Measurements from ENCODE around the gene ERMARD. TPM values are rescaled to one million over a fixed set of nuclear protein-coding genes. Genes with fewer than 3 reads are reported as not detected.

The ERMARD gene
- total and polyA plus RNA-seq, 4 donors: 27.2 to 44.9 (median 35.0) TPM

DNA sequence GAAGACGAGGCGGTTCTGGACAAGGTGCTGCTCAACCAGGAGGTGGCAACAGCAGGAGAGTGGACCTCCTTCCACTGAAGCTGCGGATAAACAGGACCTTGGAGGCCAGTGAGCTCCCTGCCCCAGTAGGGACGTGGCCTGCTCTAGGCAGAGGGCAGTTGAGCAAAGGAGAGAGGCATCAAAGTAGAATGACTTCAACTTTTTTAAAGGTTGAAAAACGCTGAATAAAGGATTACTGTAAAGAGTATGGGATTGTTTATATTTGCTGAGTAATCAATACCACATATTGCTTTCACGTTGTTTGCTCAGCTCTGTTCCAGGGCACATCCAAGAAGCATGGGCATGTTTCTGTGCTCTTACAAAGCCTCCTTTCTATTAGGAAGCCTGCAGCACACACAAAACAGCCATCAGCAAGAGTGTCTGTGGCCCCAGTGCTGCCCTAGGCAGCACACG is 48.1 kb downstream of the ERMARD start:
- peak in 2 of 6 donors; percentile 37 to 48 for DNase-seq (ENCODE audit: low read depth in 4 of 6, low spot score in 6 of 6)
- Histone ChIP-seq H3K9me3 (ENCODE audit: control insufficient read depth, insufficient read depth, low read length) (no peaks in the 10 kb centered on the region), H3K27ac (ENCODE audit: low read depth, low read length) (no peak overlapping the region), H3K27me3 (ENCODE audit: control insufficient read depth, insufficient read depth, low read length) (no peaks in the 10 kb centered on the region), H3K4me3 (ENCODE audit: low read depth, low read length) (no peak overlapping the region), H3K4me1 (ENCODE audit: control insufficient read depth, insufficient read depth, low read length) (peaks cover 24% of the 10 kb centered on the region), H3K36me3 (ENCODE audit: control insufficient read depth, insufficient read depth, low read length) (peaks cover 12% of the 10 kb centered on the region)
- 66% methylated on average over 4 of the region's 7 CpGs for WGBS (ENCODE audit: insufficient coverage)

GRCh38 chr6:169800116-169800667 is 48.8 kb downstream of the ERMARD start:
- Histone ChIP-seq H3K36me3 (ENCODE audit: control insufficient read depth, insufficient read depth, low read length) (peaks cover 12% of the 10 kb centered on the region), H3K4me3 (ENCODE audit: low read depth, low read length) (no peak overlapping the region), H3K9me3 (ENCODE audit: control insufficient read depth, insufficient read depth, low read length) (no peaks in the 10 kb centered on the region), H3K27ac (ENCODE audit: low read depth, low read length) (no peak overlapping the region), H3K4me1 (ENCODE audit: control insufficient read depth, insufficient read depth, low read length) (peaks cover 24% of the 10 kb centered on the region), H3K27me3 (ENCODE audit: control insufficient read depth, insufficient read depth, low read length) (no peaks in the 10 kb centered on the region)
- WGBS (ENCODE audit: insufficient coverage): 57% methylated on average over 8 of the region's 9 CpGs
- no peak for DNase-seq (ENCODE audit: low read depth in 4 of 6, low spot score in 6 of 6)

DNA sequence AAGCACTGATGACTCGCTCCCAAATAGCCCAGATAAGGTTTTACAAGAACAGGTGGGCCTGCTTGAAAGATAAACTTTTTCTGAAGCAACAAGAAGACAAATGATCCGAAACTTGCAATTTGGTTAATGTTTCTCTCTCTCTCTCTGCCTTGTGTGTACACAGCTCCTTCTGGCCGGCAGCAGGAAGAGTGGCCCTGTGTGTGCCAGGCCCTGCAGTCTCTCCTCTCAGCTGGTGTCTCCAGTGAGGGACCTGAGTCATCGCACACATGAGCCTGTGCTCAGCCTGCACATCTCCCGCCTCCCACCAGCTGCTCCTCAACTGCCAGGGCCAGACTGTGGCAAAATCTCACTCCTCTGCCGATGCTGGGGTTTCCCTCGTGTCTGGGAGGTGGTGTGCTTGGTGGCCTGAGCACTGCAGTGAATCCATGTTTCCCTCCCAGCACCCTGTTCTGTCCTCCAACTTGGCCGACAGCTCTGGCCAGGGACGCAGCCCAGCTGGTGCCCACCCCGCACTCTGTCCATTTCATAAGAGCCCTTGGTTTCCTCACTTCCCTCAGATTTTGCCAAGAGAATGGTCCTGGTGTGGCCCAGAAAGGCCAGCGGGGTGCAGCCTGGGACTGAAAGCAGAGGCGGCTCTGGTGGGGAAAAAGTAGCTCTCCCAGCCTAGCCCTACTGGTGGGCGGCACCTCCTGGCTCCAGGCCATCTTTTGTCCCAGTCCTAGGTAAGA is 49.4 kb downstream of the ERMARD start:
- no peak overlapping the region for H3K27ac ChIP-seq (ENCODE audit: low read depth, low read length)
- DNase-seq (ENCODE audit: low read depth in 4 of 6, low spot score in 6 of 6): peak in 2 of 6 donors; percentile 23 to 30
- H3K9me3 ChIP-seq (ENCODE audit: control insufficient read depth, insufficient read depth, low read length): no peaks in the 10 kb centered on the region
- no peaks in the 10 kb centered on the region for H3K27me3 ChIP-seq (ENCODE audit: control insufficient read depth, insufficient read depth, low read length)
- H3K4me3 ChIP-seq (ENCODE audit: low read depth, low read length): no peak overlapping the region
- peaks cover 24% of the 10 kb centered on the region for H3K4me1 ChIP-seq (ENCODE audit: control insufficient read depth, insufficient read depth, low read length)
- H3K36me3 ChIP-seq (ENCODE audit: control insufficient read depth, insufficient read depth, low read length): peaks cover 12% of the 10 kb centered on the region
- WGBS (ENCODE audit: insufficient coverage): 67% methylated on average over 11 of the region's 13 CpGs

GRCh38 chr6:169801396-169802160 is 50.2 kb downstream of the ERMARD start:
- WGBS (ENCODE audit: insufficient coverage): 71% methylated on average over 30 of the region's 31 CpGs
- Histone ChIP-seq H3K27ac (ENCODE audit: low read depth, low read length) (no peak overlapping the region), H3K36me3 (ENCODE audit: control insufficient read depth, insufficient read depth, low read length) (peaks cover 12% of the 10 kb centered on the region), H3K4me3 (ENCODE audit: low read depth, low read length) (no peak overlapping the region), H3K27me3 (ENCODE audit: control insufficient read depth, insufficient read depth, low read length) (no peaks in the 10 kb centered on the region), H3K9me3 (ENCODE audit: control insufficient read depth, insufficient read depth, low read length) (no peaks in the 10 kb centered on the region), H3K4me1 (ENCODE audit: control insufficient read depth, insufficient read depth, low read length) (peaks cover 24% of the 10 kb centered on the region)
- no peak for DNase-seq (ENCODE audit: low read depth in 4 of 6, low spot score in 6 of 6)

DNA sequence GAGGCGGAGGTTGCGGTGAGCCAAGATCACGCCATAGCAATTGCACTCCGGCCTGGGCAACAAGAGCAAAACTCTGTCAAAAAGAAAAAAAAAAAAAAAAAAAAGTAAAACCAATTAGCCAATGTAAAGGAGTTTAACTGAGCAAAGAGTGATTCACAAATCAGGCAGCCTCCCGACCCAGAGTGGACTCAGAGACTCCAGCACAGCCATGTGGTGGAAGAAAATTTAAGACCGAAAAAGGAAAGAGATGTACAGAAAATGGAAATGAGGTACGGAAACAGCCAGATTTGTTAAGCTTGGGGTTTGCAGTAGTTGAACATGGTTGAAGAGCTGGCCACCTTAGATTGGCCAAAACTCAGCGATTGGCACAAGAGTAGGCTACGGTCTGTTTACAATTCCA is 51.4 kb downstream of the ERMARD start:
- Histone ChIP-seq H3K4me3 (ENCODE audit: low read depth, low read length) (no peak overlapping the region), H3K27me3 (ENCODE audit: control insufficient read depth, insufficient read depth, low read length) (no peaks in the 10 kb centered on the region), H3K36me3 (ENCODE audit: control insufficient read depth, insufficient read depth, low read length) (peaks cover 12% of the 10 kb centered on the region), H3K4me1 (ENCODE audit: control insufficient read depth, insufficient read depth, low read length) (peaks cover 24% of the 10 kb centered on the region), H3K27ac (ENCODE audit: low read depth, low read length) (no peak overlapping the region), H3K9me3 (ENCODE audit: control insufficient read depth, insufficient read depth, low read length) (no peaks in the 10 kb centered on the region)
- DNase-seq (ENCODE audit: low read depth in 4 of 6, low spot score in 6 of 6): no peak
- WGBS (ENCODE audit: insufficient coverage): 94% methylated on average over 7 of the region's 9 CpGs

GRCh38 chr6:169803271-169803811 is 51.9 kb downstream of the ERMARD start:
- no peaks in the 10 kb centered on the region for H3K9me3 ChIP-seq (ENCODE audit: control insufficient read depth, insufficient read depth, low read length)
- no peak for DNase-seq (ENCODE audit: low read depth in 4 of 6, low spot score in 6 of 6)
- 75% methylated on average over 6 of the region's 7 CpGs for WGBS (ENCODE audit: insufficient coverage)
- peaks cover 12% of the 10 kb centered on the region for H3K36me3 ChIP-seq (ENCODE audit: control insufficient read depth, insufficient read depth, low read length)
- no peaks in the 10 kb centered on the region for H3K27me3 ChIP-seq (ENCODE audit: control insufficient read depth, insufficient read depth, low read length)
- peaks cover 24% of the 10 kb centered on the region for H3K4me1 ChIP-seq (ENCODE audit: control insufficient read depth, insufficient read depth, low read length)
- H3K27ac ChIP-seq (ENCODE audit: low read depth, low read length): no peak overlapping the region
- H3K4me3 ChIP-seq (ENCODE audit: low read depth, low read length): no peak overlapping the region

GRCh38 chr6:169803816-169804340 is 52.5 kb downstream of the ERMARD start:
- Histone ChIP-seq H3K27ac (ENCODE audit: low read depth, low read length) (no peak overlapping the region), H3K9me3 (ENCODE audit: control insufficient read depth, insufficient read depth, low read length) (no peaks in the 10 kb centered on the region), H3K36me3 (ENCODE audit: control insufficient read depth, insufficient read depth, low read length) (peaks cover 12% of the 10 kb centered on the region), H3K27me3 (ENCODE audit: control insufficient read depth, insufficient read depth, low read length) (no peaks in the 10 kb centered on the region), H3K4me3 (ENCODE audit: low read depth, low read length) (no peak overlapping the region), H3K4me1 (ENCODE audit: control insufficient read depth, insufficient read depth, low read length) (peaks cover 24% of the 10 kb centered on the region)
- 86% methylated on average over 3 of the region's 3 CpGs for WGBS (ENCODE audit: insufficient coverage)
- no peak for DNase-seq (ENCODE audit: low read depth in 4 of 6, low spot score in 6 of 6)

DNA sequence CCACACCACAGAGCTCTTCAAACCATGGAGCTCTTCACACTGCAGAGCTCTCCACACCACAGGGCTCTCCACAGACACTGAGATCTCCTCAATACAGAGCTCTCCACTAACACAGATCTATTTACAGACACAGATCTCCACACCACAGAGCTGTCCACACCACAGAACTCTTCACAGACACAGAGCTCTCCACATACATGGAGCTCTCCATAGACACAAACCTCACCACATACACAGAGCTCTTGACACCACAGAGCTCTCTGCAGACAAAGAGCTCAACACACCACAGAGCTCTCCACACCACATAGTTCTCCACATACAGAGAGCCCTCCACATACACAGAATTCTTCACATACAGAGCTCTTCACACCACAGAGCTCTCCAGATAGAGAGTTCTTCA is 53.0 kb downstream of the ERMARD start:
- no peaks in the 10 kb centered on the region for H3K9me3 ChIP-seq (ENCODE audit: control insufficient read depth, insufficient read depth, low read length)
- no peak overlapping the region for H3K27ac ChIP-seq (ENCODE audit: low read depth, low read length)
- no peak overlapping the region for H3K4me3 ChIP-seq (ENCODE audit: low read depth, low read length)
- H3K27me3 ChIP-seq (ENCODE audit: control insufficient read depth, insufficient read depth, low read length): no peaks in the 10 kb centered on the region
- peaks cover 12% of the 10 kb centered on the region for H3K36me3 ChIP-seq (ENCODE audit: control insufficient read depth, insufficient read depth, low read length)
- no peak for DNase-seq (ENCODE audit: low read depth in 4 of 6, low spot score in 6 of 6)
- peaks cover 21% of the 10 kb centered on the region for H3K4me1 ChIP-seq (ENCODE audit: control insufficient read depth, insufficient read depth, low read length)

GRCh38 chr6:169805242-169805838 is 53.9 kb downstream of the ERMARD start:
- H3K9me3 ChIP-seq (ENCODE audit: control insufficient read depth, insufficient read depth, low read length): no peaks in the 10 kb centered on the region
- H3K27me3 ChIP-seq (ENCODE audit: control insufficient read depth, insufficient read depth, low read length): no peaks in the 10 kb centered on the region
- H3K4me1 ChIP-seq (ENCODE audit: control insufficient read depth, insufficient read depth, low read length): peaks cover 13% of the 10 kb centered on the region
- no peak overlapping the region for H3K4me3 ChIP-seq (ENCODE audit: low read depth, low read length)
- peaks cover 12% of the 10 kb centered on the region for H3K36me3 ChIP-seq (ENCODE audit: control insufficient read depth, insufficient read depth, low read length)
- DNase-seq (ENCODE audit: low read depth in 4 of 6, low spot score in 6 of 6): no peak
- WGBS (ENCODE audit: insufficient coverage): 60% methylated on average over 7 of the region's 7 CpGs
- no peak overlapping the region for H3K27ac ChIP-seq (ENCODE audit: low read depth, low read length)
